Measurements from ENCODE around the gene C1QTNF5. TPM values are rescaled to one million over a fixed set of nuclear protein-coding genes. Genes with fewer than 3 reads are reported as not detected.

C1QTNF5 gene
- total and polyA plus RNA-seq, 7 donors = 3.2 to 12.0 (median 8.1) TPM

GRCh38 chr11:119342023-119342300 lies 1.3 kb upstream of the C1QTNF5 start:
- H3K4me1 ChIP-seq = peaks cover 41% of the 10 kb centered on the region
- 58 to 83% (median 71%) methylated on average over 7 of the region's 7 CpGs for WGBS, 3 donors
- H3K4me3 ChIP-seq = no peak overlapping the region
- DNase-seq (no peak), ATAC-seq (no peak)
- H3K27me3 ChIP-seq (ENCODE audit: insufficient read depth in 3 of 3, low read length in 2 of 3) = peaks cover 0 to 4% (median 0%) of the 10 kb centered on the region in 3 donors
- no peak overlapping the region for H3K27ac ChIP-seq
- H3K36me3 ChIP-seq (ENCODE audit: insufficient read depth in 1 of 2, low read depth in 1 of 2) = peaks cover 0 to under 1% of the 10 kb centered on the region in 2 donors
- no peaks in the 10 kb centered on the region for H3K9me3 ChIP-seq
- no peak for TF ChIP-seq CTCF (IDR thresholded peaks at IDR 0.05)
- intact Hi-C loops (cut with DNase I) = no loop called here

GRCh38 chr11:119341222-119342022 lies 739 bp upstream of the C1QTNF5 start:
- Histone ChIP-seq H3K9me3 (no peaks in the 10 kb centered on the region), H3K4me3 (peak overlapping the region; percentile 76)

GRCh38 chr11:119339589-119340334 lies 921 bp downstream of the C1QTNF5 start:
- peaks cover 59% of the 10 kb centered on the region for H3K4me1 ChIP-seq
- DNase-seq = peak; percentile 85 to 88
- peak overlapping the region; percentile 76 for H3K27ac ChIP-seq
- H3K4me3 ChIP-seq = peak overlapping the region; percentile 76
- TF ChIP-seq CTCF (IDR thresholded peaks at IDR 0.05) = peak; percentile 88
- H3K27me3 ChIP-seq (ENCODE audit: insufficient read depth in 3 of 3, low read length in 2 of 3) = peaks cover 0 to 4% (median 0%) of the 10 kb centered on the region in 3 donors
- no peaks in the 10 kb centered on the region for H3K9me3 ChIP-seq
- intact Hi-C loops (cut with DNase I) = loop anchor here (5.0 kb wide), 1 partner anchor 132 kb away; the partner anchor contains the start of gene CBL (in 2 of the 2)
- ATAC-seq = peak; percentile 59 to 76 (median 70)
- 1 to 3% (median 2%) methylated on average over 50 to 85 of the region's 86 CpGs for WGBS, 3 donors
- peaks cover 0 to 11% of the 10 kb centered on the region in 2 donors for H3K36me3 ChIP-seq (ENCODE audit: insufficient read depth in 1 of 2, low read depth in 1 of 2)

More at GRCh38 chr11:119341222-119342022, 739 bp upstream of the C1QTNF5 start:
- TF ChIP-seq CTCF (IDR thresholded peaks at IDR 0.05) = no peak
- 45 to 54% (median 48%) methylated on average over 13 to 16 of the region's 16 CpGs for WGBS, 3 donors
- Histone ChIP-seq H3K4me1 (peaks cover 46% of the 10 kb centered on the region), H3K36me3 (ENCODE audit: insufficient read depth in 1 of 2, low read depth in 1 of 2) (peaks cover 0 to 6% of the 10 kb centered on the region in 2 donors), H3K27me3 (ENCODE audit: insufficient read depth in 3 of 3, low read length in 2 of 3) (peaks cover 0 to 4% (median 0%) of the 10 kb centered on the region in 3 donors), H3K27ac (peak overlapping the region; percentile 76)
- intact Hi-C loops (cut with DNase I) = no loop called here
- no peak for DNase-seq
- ATAC-seq = no peak

GRCh38 chr11:119338965-119339588 lies 1.6 kb downstream of the C1QTNF5 start:
- H3K9me3 ChIP-seq = no peaks in the 10 kb centered on the region
- H3K36me3 ChIP-seq (ENCODE audit: insufficient read depth in 1 of 2, low read depth in 1 of 2) = peaks cover 0 to 11% of the 10 kb centered on the region in 2 donors
- H3K27me3 ChIP-seq (ENCODE audit: insufficient read depth in 3 of 3, low read length in 2 of 3) = peaks cover 0 to 4% (median 0%) of the 10 kb centered on the region in 3 donors
- H3K27ac ChIP-seq = peak overlapping the region; percentile 76
- 22 to 40% (median 27%) methylated on average over 11 of the region's 11 CpGs for WGBS, 3 donors
- TF ChIP-seq CTCF (IDR thresholded peaks at IDR 0.05) = no peak
- peaks cover 59% of the 10 kb centered on the region for H3K4me1 ChIP-seq
- intact Hi-C loops (cut with DNase I) = loop anchor here (5.0 kb wide), 1 partner anchor 132 kb away; the partner anchor contains the start of gene CBL (in 2 of the 2)
- H3K4me3 ChIP-seq = peak overlapping the region; percentile 76
- ATAC-seq (no peak), DNase-seq (no peak)
